SU-DHL-6 (cell line): ENCODE data around the gene FOSL2.

Experiments used
- H2AFZ ChIP-seq: fragments of 200-600 bp; sonication (generic); 2 replicates; pipeline ENCODE4 v1.6.1; 2014; ENCODE audit warnings: low read depth, mild to moderate bottlenecking, moderate library complexity, mixed read lengths, antibody characterized with exemption, low read length; ENCODE audit not compliant: severe bottlenecking
- H3F3A ChIP-seq: fragments of 200-600 bp; shearing (Covaris generic); 2 replicates; pipeline ENCODE4 v1.6.0; 2016; ENCODE audit warnings: antibody characterized with exemption, mild to moderate bottlenecking; ENCODE audit not compliant: insufficient read depth
- H3K27ac ChIP-seq: fragments of 200-600 bp; sonication (generic); 2 replicates; pipeline ENCODE4 v1.5.1; 2016; ENCODE audit warnings: low read depth, mild to moderate bottlenecking, low read length, moderate library complexity, mixed read lengths
- H3K27me3 ChIP-seq: fragments of 200-600 bp; sonication (generic), shearing (Covaris generic); 2 replicates; pipeline ENCODE4 v1.6.0; 2014; ENCODE audit warnings: mild to moderate bottlenecking, low read length
- H3K36me3 ChIP-seq: fragments of 200-600 bp; sonication (generic); 2 replicates; pipeline ENCODE4 v1.6.1; 2014; ENCODE audit warnings: mild to moderate bottlenecking, low read length, mixed read lengths
- H3K4me2 ChIP-seq: fragments of 300-600, 200-600 bp; shearing (Covaris generic), sonication (generic); 2 replicates; pipeline ENCODE4 v1.6.0; 2014; ENCODE audit warnings: low read length, low read depth, mild to moderate bottlenecking; ENCODE audit not compliant: poor library complexity, severe bottlenecking
- H3K4me3 ChIP-seq: fragments of 200-600 bp; sonication (generic); 2 replicates; pipeline ENCODE4 v1.5.1; 2014; ENCODE audit warnings: antibody characterized with exemption, low read length, mild to moderate bottlenecking, mixed read lengths; ENCODE audit not compliant: insufficient read depth, poor library complexity, severe bottlenecking
- H3K79me2 ChIP-seq: fragments of 200-600 bp; sonication (generic); 2 replicates; pipeline ENCODE4 v1.6.1; 2014; ENCODE audit warnings: mild to moderate bottlenecking, low read length, moderate library complexity; ENCODE audit not compliant: insufficient read depth
- H3K9ac ChIP-seq: fragments of 200-600 bp; sonication (generic); 2 replicates; pipeline ENCODE4 v1.7.0; 2014; ENCODE audit warnings: mild to moderate bottlenecking, low read length
- H3K9me2 ChIP-seq: fragments of 200-600 bp; sonication (generic); replicated peaks from 2 replicates; pipeline ENCODE4 v1.6.1; 2014; ENCODE audit warnings: low read length; ENCODE audit not compliant: insufficient read depth
- H3K9me3 ChIP-seq: fragments of 200-600 bp; sonication (generic); 2 replicates; pipeline ENCODE4 v1.6.1; 2014; ENCODE audit warnings: low read length, mixed read lengths; ENCODE audit not compliant: insufficient read depth
- H4K20me1 ChIP-seq: fragments of 200-600 bp; sonication (generic); 2 replicates; pipeline ENCODE4 v1.6.1; 2014; ENCODE audit warnings: low read depth, mild to moderate bottlenecking, antibody characterized with exemption, low read length, moderate library complexity, mixed read lengths
- CTCF ChIP-seq: fragments of 200-600 bp; sonication (generic); IDR thresholded peaks from one replicate; pipeline ENCODE4 v1.5.1; 2017; ENCODE audit warnings: antibody characterized with exemption, mild to moderate bottlenecking, low read length, moderate library complexity; ENCODE audit not compliant: insufficient read depth, poor library complexity, severe bottlenecking
- EZH2phosphoT487 ChIP-seq: fragments of 200-600 bp; sonication (generic), shearing (Covaris generic); conservative IDR thresholded peaks from 2 replicates; pipeline ENCODE4 v1.6.1; 2018; ENCODE audit warnings: mild to moderate bottlenecking, antibody characterized with exemption, low read length, moderate library complexity, mixed read lengths

Gene FOSL2

DNA sequence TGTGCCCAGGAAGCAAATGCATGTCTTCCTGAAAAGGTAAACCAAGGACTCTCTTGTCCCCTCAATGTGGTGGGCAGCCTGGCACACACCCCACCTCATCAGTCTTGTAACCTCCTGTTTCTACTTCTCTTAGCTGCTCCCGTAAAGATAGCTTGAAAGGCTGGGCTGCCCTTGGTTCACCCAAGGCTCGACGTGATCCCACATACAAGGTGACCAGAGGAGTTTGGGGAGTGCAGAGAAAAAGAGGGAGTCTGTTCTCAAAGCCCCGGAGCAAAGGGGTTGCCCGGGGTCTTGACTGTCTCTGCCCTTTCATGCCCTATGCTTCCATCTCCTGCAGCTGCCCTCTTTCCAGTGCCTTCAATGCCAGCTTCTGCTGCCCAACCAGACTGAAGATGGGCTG is 18.3 kb upstream of the FOSL2 start:
- no peak overlapping the region for H3K4me3 ChIP-seq
- H3K4me2 ChIP-seq, result no peak overlapping the region
- no peak overlapping the region for H3K9ac ChIP-seq
- no peak overlapping the region for H2AFZ ChIP-seq
- no peaks in the 10 kb centered on the region for H3K79me2 ChIP-seq
- H3F3A ChIP-seq, result no peaks in the 10 kb centered on the region
- no peak for TF ChIP-seq EZH2phosphoT487
- no peak for TF ChIP-seq CTCF
- no peaks in the 10 kb centered on the region for H3K9me2 ChIP-seq
- no peaks in the 10 kb centered on the region for H4K20me1 ChIP-seq
- H3K9me3 ChIP-seq, result no peaks in the 10 kb centered on the region
- no peaks in the 10 kb centered on the region for H3K36me3 ChIP-seq
- no peak overlapping the region for H3K27ac ChIP-seq
- H3K27me3 ChIP-seq, result no peaks in the 10 kb centered on the region

DNA sequence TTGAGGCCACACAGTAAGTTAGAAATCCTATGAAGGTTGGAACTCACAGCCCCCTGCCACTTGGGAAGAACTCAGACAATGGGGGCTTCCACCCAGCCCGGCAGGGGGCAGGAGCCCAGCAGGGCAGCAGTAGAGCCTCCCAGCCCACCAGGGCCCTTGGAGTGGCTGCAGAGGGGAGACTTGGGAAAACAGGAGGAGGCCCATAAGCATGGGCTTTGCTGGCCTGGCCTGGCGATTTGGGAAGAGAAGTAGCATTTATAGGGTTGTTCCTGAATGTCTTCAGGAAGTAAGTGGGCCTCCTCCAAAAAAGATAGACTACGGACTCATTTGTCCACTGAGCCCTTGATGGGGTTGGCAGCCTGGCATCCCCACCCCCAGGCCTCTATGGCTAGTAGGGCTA is 17.4 kb upstream of the FOSL2 start:
- no peaks in the 10 kb centered on the region for H3K79me2 ChIP-seq
- no peaks in the 10 kb centered on the region for H3K9me3 ChIP-seq
- no peak for TF ChIP-seq CTCF
- TF ChIP-seq EZH2phosphoT487, result no peak
- no peak overlapping the region for H2AFZ ChIP-seq
- H3K9ac ChIP-seq, result no peak overlapping the region
- no peaks in the 10 kb centered on the region for H3F3A ChIP-seq
- no peaks in the 10 kb centered on the region for H3K27me3 ChIP-seq
- no peaks in the 10 kb centered on the region for H4K20me1 ChIP-seq
- no peak overlapping the region for H3K4me2 ChIP-seq
- no peak overlapping the region for H3K27ac ChIP-seq
- H3K4me3 ChIP-seq, result no peak overlapping the region
- no peaks in the 10 kb centered on the region for H3K36me3 ChIP-seq
- no peaks in the 10 kb centered on the region for H3K9me2 ChIP-seq

GRCh38 chr2:28375742-28376631 is 16.7 kb upstream of the FOSL2 start:
- H4K20me1 ChIP-seq, result no peaks in the 10 kb centered on the region
- no peak overlapping the region for H3K27ac ChIP-seq
- no peaks in the 10 kb centered on the region for H3K9me2 ChIP-seq
- no peaks in the 10 kb centered on the region for H3K27me3 ChIP-seq
- no peak overlapping the region for H3K4me3 ChIP-seq
- H3K4me2 ChIP-seq, result no peak overlapping the region
- TF ChIP-seq EZH2phosphoT487 (no peak), CTCF (no peak)
- H3K36me3 ChIP-seq, result no peaks in the 10 kb centered on the region
- no peaks in the 10 kb centered on the region for H3K9me3 ChIP-seq
- H3F3A ChIP-seq, result no peaks in the 10 kb centered on the region
- no peak overlapping the region for H2AFZ ChIP-seq
- no peak overlapping the region for H3K9ac ChIP-seq
- no peaks in the 10 kb centered on the region for H3K79me2 ChIP-seq
